Measurements from ENCODE around the gene RSU1.

RSU1 gene

GRCh38 chr10:16792675-16793074 is 24.5 kb downstream of the RSU1 start:
- H3K4me3 ChIP-seq (ENCODE audit: control insufficient read depth, low read depth, low read length) = no peak overlapping the region
- TF ChIP-seq, protein P1, sequence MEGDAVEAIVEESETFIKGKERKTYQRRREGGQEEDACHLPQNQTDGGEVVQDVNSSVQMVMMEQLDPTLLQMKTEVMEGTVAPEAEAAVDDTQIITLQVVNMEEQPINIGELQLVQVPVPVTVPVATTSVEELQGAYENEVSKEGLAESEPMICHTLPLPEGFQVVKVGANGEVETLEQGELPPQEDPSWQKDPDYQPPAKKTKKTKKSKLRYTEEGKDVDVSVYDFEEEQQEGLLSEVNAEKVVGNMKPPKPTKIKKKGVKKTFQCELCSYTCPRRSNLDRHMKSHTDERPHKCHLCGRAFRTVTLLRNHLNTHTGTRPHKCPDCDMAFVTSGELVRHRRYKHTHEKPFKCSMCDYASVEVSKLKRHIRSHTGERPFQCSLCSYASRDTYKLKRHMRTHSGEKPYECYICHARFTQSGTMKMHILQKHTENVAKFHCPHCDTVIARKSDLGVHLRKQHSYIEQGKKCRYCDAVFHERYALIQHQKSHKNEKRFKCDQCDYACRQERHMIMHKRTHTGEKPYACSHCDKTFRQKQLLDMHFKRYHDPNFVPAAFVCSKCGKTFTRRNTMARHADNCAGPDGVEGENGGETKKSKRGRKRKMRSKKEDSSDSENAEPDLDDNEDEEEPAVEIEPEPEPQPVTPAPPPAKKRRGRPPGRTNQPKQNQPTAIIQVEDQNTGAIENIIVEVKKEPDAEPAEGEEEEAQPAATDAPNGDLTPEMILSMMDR (IDR thresholded peaks at IDR 0.05; ENCODE audit: control insufficient read depth, insufficient read depth, low read depth, low read length, missing control alignments) = no peak
- DNase-seq (ENCODE audit: low read depth) = peak; percentile 27

DNA sequence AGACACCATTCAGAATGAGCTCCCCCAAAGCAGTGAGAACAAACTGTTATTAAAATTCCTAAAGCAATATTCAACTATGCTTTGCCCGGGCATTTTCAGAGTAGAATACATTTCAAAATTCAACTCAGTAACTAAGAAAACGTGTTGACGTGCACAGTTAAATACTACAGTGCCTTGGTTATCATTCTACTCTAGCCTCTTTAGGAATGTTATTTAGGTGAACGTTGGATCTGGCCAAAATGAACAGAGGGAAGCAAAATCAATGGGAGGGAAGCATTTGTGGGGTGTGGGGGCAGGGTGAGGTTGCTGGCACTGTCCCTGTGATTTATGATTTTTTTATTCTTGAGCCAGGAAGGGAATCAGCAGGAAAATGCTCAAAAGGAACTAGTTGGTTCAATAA is 27.5 kb downstream of the RSU1 start:
- H3K4me3 ChIP-seq (ENCODE audit: control insufficient read depth, low read depth, low read length) = no peak overlapping the region
- no peak for DNase-seq (ENCODE audit: low read depth)
- TF ChIP-seq, protein P1 (IDR thresholded peaks at IDR 0.05; ENCODE audit: control insufficient read depth, insufficient read depth, low read depth, low read length, missing control alignments) = no peak

GRCh38 chr10:16789261-16789660 is 28.0 kb downstream of the RSU1 start:
- TF ChIP-seq, protein P1 (IDR thresholded peaks at IDR 0.05; ENCODE audit: control insufficient read depth, insufficient read depth, low read depth, low read length, missing control alignments) = no peak
- no peak overlapping the region for H3K4me3 ChIP-seq (ENCODE audit: control insufficient read depth, low read depth, low read length)
- DNase-seq (ENCODE audit: low read depth) = no peak

DNA sequence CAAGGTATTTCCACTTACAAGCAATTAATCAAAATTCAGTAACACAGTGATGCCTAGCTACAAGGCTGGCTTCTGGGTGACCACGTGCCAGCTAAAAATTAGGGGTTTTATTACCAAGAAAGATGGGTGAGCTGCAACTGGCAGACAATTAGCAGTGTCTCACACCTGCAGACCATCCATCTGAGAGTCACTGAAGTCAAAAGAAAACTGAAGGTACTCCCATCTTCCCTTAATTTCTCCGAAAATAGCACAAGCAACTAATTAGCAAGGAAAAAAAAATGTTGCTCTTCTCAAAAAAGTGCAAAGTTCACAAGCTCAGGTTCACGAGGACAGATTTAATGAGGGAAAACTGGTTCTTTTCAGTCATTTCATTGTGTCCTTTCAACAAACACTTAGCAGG is 28.4 kb downstream of the RSU1 start:
- TF ChIP-seq, protein P1 (IDR thresholded peaks at IDR 0.05; ENCODE audit: control insufficient read depth, insufficient read depth, low read depth, low read length, missing control alignments) = no peak
- no peak for DNase-seq (ENCODE audit: low read depth)
- no peak overlapping the region for H3K4me3 ChIP-seq (ENCODE audit: control insufficient read depth, low read depth, low read length)

GRCh38 chr10:16788125-16788524 is 29.1 kb downstream of the RSU1 start:
- H3K4me3 ChIP-seq (ENCODE audit: control insufficient read depth, low read depth, low read length) = no peak overlapping the region
- TF ChIP-seq, protein P1 (IDR thresholded peaks at IDR 0.05; ENCODE audit: control insufficient read depth, insufficient read depth, low read depth, low read length, missing control alignments) = no peak
- DNase-seq (ENCODE audit: low read depth) = no peak

DNA sequence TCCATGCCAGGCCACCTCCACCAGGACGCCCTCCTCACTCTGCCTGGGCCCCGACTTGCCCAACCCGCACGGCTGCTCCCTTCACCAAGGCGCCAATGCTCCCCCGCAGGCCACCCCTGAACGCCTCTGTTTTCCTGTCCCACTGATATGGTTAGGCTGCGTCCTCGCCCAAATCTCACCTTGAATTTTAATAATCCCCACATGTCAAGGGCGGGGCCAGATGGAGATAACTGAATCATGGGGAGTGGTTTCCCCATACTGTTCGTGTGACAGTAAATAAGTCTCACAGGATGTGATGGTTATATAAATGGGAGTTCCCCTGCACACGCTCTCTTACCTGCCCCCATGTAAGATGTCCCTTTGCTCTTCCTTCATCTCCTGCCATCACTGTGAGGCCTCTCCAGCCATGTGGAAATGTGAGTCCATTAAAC is 29.8 kb downstream of the RSU1 start:
- H3K4me3 ChIP-seq (ENCODE audit: control insufficient read depth, low read depth, low read length) = no peak overlapping the region
- TF ChIP-seq, protein P1 (IDR thresholded peaks at IDR 0.05; ENCODE audit: control insufficient read depth, insufficient read depth, low read depth, low read length, missing control alignments) = no peak
- DNase-seq (ENCODE audit: low read depth) = no peak

GRCh38 chr10:16780338-16780880 is 36.8 kb downstream of the RSU1 start:
- TF ChIP-seq, protein P1 (IDR thresholded peaks at IDR 0.05; ENCODE audit: control insufficient read depth, insufficient read depth, low read depth, low read length, missing control alignments) = no peak
- DNase-seq (ENCODE audit: low read depth) = no peak
- H3K4me3 ChIP-seq (ENCODE audit: control insufficient read depth, low read depth, low read length) = no peak overlapping the region
